WI38 (cell line): Measurements from ENCODE around the gene AGTRAP.

Source experiments
- H3K4me3 ChIP-seq: 2 replicates; pipeline ENCODE4 v1.5.1; 2011; ENCODE audit warnings: low read depth, mild to moderate bottlenecking, control low read depth, low read length
- TF ChIP-seq, protein P1 (sequence below): IDR thresholded peaks from 2 replicates; pipeline ENCODE4 v1.5.1; 2012; ENCODE audit warnings: low read depth, mild to moderate bottlenecking, control low read depth, low read length

Gene AGTRAP

DNA sequence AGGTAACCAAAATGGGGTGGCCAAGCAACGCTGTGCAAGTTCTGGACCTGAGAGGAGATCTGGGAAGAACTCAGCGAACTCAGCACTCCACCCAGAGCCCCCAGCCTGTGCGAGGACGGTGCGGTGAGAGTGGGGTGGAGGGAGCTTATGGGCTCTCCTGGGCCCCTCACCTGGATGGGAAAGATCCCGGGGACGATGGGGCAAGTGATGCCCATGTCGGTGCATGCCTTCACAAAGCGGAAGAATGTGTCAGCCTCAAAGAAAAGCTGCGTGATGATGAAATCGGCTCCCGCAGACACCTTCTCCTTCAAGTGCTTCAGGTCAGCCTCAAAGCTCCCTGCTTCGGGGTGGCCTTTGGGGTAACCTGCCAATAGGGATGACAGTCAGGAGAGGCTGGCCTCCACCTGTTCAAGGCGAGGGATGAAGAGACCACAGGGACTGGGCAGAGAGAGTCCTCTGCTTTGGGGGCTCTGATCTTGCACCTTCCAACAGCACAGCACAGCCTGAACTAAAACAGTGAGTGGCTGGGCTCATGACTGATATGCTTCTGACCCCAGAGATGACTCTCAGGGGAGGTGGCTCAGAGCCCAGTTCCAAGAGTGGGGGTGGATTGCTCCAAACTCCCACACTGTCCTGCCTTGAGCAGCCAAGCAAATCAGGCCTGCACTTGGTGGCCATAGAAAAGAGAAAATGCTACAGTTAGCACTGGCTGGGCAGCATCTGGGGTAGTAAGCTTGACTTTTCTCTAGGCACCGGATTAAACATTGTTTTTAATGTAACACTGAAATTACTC, 60.3 kb downstream of the AGTRAP start:
- TF ChIP-seq, protein P1, sequence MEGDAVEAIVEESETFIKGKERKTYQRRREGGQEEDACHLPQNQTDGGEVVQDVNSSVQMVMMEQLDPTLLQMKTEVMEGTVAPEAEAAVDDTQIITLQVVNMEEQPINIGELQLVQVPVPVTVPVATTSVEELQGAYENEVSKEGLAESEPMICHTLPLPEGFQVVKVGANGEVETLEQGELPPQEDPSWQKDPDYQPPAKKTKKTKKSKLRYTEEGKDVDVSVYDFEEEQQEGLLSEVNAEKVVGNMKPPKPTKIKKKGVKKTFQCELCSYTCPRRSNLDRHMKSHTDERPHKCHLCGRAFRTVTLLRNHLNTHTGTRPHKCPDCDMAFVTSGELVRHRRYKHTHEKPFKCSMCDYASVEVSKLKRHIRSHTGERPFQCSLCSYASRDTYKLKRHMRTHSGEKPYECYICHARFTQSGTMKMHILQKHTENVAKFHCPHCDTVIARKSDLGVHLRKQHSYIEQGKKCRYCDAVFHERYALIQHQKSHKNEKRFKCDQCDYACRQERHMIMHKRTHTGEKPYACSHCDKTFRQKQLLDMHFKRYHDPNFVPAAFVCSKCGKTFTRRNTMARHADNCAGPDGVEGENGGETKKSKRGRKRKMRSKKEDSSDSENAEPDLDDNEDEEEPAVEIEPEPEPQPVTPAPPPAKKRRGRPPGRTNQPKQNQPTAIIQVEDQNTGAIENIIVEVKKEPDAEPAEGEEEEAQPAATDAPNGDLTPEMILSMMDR: no peak
- no peak overlapping the region for H3K4me3 ChIP-seq

DNA sequence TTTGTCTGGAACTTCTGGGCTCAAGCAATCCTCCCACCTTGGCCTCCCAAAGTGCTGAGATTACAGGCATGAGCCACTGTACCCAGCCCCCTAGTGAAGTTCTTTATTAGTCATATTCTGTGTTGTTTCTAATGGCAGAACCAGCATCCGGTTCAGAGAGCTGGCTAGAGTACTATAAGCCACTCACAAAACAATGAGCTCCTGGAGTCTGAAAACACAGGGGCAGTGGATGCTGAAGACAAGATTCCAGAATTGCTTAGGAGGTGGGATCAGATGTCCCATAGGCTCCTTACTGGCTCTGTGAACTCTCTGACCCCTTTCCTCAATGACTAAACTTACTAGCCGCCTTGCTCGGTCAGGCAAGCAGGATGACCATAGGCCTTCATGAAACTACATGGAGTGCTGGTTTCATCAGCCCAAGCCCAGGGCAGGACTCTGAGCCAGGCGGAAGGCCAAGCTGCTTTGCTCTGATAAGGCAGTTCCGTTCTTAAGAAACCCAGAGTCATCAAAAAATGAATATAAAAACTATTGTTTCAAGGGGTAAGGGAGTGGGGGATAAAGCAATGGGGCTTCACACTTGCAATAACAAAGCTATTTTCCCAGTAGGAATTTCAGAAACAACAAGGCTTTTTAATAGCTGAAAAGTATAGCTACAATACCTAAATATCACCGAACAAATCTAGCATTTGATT, 61.7 kb downstream of the AGTRAP start:
- no peak overlapping the region for H3K4me3 ChIP-seq

DNA sequence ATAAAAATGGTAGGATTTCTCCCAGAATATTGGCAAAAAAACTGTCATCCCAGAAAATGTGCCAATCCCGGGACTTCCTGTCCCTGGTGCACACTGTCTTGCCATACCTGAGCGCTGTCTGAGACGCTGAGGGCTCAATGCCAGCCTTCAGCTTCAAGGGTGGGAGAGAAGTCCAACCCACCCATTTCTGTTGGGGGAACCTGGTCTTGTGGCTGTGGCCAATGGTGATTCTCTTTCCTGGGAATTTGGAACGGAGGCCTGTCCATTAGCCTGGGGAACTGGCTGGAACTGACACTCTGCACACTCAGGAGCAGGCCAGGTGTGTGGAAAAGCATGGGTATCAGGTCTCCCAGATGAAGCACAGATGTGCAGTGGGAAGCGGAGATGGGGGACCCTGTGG, 63.2 kb downstream of the AGTRAP start:
- TF ChIP-seq, protein P1: no peak
- H3K4me3 ChIP-seq: no peak overlapping the region

More for the DNA sequence above, 61.7 kb downstream of the AGTRAP start:
- TF ChIP-seq, protein P1: no peak

DNA sequence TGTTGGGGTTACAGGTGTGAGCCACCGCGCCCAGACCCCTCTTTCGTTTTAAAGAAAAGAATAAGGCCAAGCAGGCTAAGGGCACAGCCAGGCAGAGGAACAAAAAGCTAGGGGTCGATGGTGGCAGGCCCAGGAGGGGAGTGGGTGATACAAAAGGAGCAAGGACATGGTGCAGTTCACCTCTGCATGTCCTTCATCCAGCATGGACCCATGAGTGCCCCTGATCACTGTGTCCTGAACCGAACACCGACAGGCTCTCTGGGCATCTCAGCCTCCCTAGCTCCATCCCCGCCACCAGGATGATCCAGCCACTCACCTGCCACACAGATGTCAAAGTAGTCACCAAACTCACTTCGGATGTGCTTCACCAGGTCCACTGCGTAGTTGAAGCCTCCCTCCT, 64.0 kb downstream of the AGTRAP start:
- TF ChIP-seq, protein P1: no peak

DNA sequence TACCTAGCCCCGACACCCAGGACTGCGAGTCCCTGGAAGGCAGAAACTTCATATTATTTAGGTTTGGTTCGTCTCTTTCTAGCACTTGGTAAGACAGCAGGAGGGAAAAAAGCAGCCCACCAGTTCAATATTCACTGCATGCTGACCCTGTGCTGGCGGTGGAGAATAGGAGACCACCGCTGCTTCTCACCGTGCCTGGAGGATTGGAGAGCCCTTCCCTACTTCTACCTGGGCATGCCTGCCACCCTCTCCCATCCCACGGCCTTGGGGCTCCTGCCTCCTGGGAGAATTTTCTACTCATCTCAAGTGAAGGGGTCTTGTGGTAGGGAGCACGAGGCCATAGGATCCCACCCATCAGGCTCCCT, 64.4 kb downstream of the AGTRAP start:
- TF ChIP-seq, protein P1: no peak
- H3K4me3 ChIP-seq: no peak overlapping the region

More for the DNA sequence above, 64.0 kb downstream of the AGTRAP start:
- H3K4me3 ChIP-seq: no peak overlapping the region
